Measurements from ENCODE around the gene CCND2.
"Not testable (repeated sequence)": the region's sequence is repeated elsewhere in the genome, so short reads cannot be mapped to it uniquely, and the experiment has no call there.

The CCND2 gene

DNA sequence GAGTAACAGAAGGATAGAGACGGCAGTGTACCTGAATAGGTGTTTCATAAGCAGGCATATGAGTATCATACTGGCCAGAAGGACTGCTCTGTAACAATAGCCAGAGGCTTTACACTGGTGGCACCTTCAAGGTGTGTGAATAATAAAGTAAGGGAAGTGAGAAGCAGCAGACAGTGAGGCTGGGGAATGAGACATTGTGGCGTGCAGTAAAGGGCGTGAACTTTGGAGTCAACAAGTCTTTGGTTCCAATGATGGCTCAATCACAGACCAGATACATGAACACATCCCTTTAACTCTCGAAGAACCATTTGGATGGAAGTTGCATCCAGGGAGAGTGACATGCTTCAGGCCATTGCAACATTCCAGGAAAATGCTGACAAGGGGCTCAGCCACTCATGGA is 32.0 kb upstream of the CCND2 start:
- Histone ChIP-seq H3K4me3 (ENCODE audit: low read depth, low read length) (no peak overlapping the region), H3K36me3 (ENCODE audit: insufficient read depth, low read length) (no peaks in the 10 kb centered on the region), H3K27me3 (ENCODE audit: insufficient read depth, low read length) (peaks cover 21% of the 10 kb centered on the region; the same call in 1 of the 2 replicates), H3K79me2 (ENCODE audit: control insufficient read depth, insufficient read depth, low read length, unreplicated experiment) (no peaks in the 10 kb centered on the region), H3K4me1 (ENCODE audit: control insufficient read depth, insufficient read depth, low read length, unreplicated experiment) (no peaks in the 10 kb centered on the region), H2AFZ (ENCODE audit: low read length, unreplicated experiment) (no peak overlapping the region), H3K27ac (ENCODE audit: low read depth, low read length) (no peak overlapping the region)

DNA sequence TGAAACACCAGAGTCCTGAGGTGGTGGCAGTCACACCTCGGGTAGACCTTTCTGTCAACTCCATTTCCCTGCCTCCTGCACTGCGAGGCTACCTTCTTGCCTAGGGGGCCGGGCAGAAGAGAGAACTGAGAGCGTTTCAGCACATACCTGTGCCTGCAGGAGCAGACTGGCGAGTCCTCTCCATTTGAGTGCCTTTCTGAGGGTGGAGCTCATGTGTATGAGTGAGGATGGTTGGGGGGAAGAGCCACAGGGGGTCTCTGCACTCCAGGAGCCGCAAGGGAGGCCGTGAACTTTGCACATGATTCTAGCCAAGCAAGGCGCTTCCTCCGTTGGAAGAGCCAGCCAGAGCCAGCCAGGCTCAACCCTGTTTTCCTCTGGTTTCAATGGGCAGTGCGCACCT is 31.0 kb upstream of the CCND2 start:
- H3K27me3 ChIP-seq (ENCODE audit: insufficient read depth, low read length): peaks cover 14% of the 10 kb centered on the region; the same call in 1 of the 2 replicates
- no peaks in the 10 kb centered on the region for H3K79me2 ChIP-seq (ENCODE audit: control insufficient read depth, insufficient read depth, low read length, unreplicated experiment)
- no peaks in the 10 kb centered on the region for H3K36me3 ChIP-seq (ENCODE audit: insufficient read depth, low read length)
- H3K4me1 ChIP-seq (ENCODE audit: control insufficient read depth, insufficient read depth, low read length, unreplicated experiment): no peaks in the 10 kb centered on the region
- no peak overlapping the region for H2AFZ ChIP-seq (ENCODE audit: low read length, unreplicated experiment)
- no peak overlapping the region for H3K4me3 ChIP-seq (ENCODE audit: low read depth, low read length)
- no peak overlapping the region for H3K27ac ChIP-seq (ENCODE audit: low read depth, low read length)

DNA sequence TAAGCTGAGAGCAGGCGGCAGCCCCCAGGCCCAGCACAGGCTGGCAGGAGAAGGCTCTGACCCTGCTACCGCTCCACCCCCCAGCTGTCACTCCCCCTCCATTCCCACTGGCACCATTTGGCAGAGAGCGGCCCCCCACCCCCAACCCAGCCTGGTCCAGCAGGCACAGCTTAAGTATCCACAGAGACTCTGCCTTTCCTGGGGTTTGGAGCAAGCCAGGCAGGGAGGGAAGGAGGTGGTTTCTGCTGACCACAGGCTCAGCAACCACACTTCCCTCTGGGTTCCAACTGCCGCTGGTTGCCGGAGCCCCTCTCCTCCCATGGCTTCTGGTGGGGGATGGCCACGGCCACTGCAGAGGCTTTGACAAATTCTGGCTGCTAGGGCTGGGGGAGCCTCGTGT is 30.5 kb upstream of the CCND2 start:
- Histone ChIP-seq H3K27ac (ENCODE audit: low read depth, low read length) (no peak overlapping the region), H3K79me2 (ENCODE audit: control insufficient read depth, insufficient read depth, low read length, unreplicated experiment) (no peaks in the 10 kb centered on the region), H3K4me1 (ENCODE audit: control insufficient read depth, insufficient read depth, low read length, unreplicated experiment) (no peaks in the 10 kb centered on the region), H3K36me3 (ENCODE audit: insufficient read depth, low read length) (no peaks in the 10 kb centered on the region), H3K27me3 (ENCODE audit: insufficient read depth, low read length) (peaks cover 14% of the 10 kb centered on the region; the same call in 1 of the 2 replicates), H2AFZ (ENCODE audit: low read length, unreplicated experiment) (no peak overlapping the region), H3K4me3 (ENCODE audit: low read depth, low read length) (no peak overlapping the region)

DNA sequence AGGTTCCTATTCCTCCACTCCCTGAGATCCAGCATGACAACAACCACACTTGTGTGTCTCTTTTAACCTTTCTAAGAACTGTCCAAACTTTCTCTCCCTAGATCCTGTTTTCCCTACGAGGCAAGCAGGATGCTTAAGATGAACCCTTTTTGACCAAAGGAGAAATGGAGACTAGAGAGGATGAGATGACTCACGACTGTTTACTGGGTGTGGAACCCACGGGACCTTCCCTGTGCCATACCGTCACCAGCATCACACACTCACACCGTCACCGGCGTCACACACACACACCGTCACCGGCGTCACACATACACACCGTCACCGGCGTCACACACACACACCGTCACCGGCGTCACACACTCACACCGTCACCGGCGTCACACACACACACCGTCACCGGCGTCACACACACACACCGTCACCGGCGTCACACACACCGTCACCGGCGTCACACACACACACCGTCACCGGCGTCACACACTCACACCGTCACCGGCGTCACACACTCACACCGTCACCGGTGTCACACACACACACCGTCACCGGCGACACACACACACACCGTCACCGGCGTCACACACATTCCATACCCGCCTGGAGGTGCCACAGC is 30.0 kb upstream of the CCND2 start:
- H3K36me3 ChIP-seq (ENCODE audit: insufficient read depth, low read length); H2AFZ ChIP-seq (ENCODE audit: low read length, unreplicated experiment); H3K4me3 ChIP-seq (ENCODE audit: low read depth, low read length); H3K27ac ChIP-seq (ENCODE audit: low read depth, low read length); H3K79me2 ChIP-seq (ENCODE audit: control insufficient read depth, insufficient read depth, low read length, unreplicated experiment); H3K4me1 ChIP-seq (ENCODE audit: control insufficient read depth, insufficient read depth, low read length, unreplicated experiment): not testable (repeated sequence)
- H3K27me3 ChIP-seq (ENCODE audit: insufficient read depth, low read length): peaks cover 14% of the 10 kb centered on the region; the same call in 1 of the 2 replicates

DNA sequence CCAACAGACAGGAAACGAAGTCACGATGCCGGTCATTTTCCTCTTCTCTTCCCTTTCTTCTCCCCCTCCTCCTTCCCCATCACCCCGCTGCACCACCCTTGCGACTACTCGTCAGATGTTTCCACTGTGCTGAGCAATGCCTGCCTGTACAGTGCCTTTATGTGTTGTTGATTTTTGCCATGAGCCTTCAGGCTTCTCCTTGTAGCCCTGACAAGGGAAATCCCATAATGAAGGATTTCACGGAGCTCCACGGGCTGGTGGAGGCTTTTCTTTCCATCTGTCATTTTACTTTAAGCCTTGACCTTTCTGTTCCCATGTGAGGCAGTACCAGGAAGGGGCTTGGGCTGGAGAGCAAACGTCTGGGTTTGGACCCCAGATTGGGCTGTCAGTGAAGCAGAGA is 28.7 kb upstream of the CCND2 start:
- Histone ChIP-seq H3K36me3 (ENCODE audit: insufficient read depth, low read length) (no peaks in the 10 kb centered on the region), H2AFZ (ENCODE audit: low read length, unreplicated experiment) (no peak overlapping the region), H3K4me1 (ENCODE audit: control insufficient read depth, insufficient read depth, low read length, unreplicated experiment) (no peaks in the 10 kb centered on the region), H3K4me3 (ENCODE audit: low read depth, low read length) (no peak overlapping the region), H3K27ac (ENCODE audit: low read depth, low read length) (no peak overlapping the region), H3K27me3 (ENCODE audit: insufficient read depth, low read length) (peaks cover 5% of the 10 kb centered on the region; the same call in 1 of the 2 replicates), H3K79me2 (ENCODE audit: control insufficient read depth, insufficient read depth, low read length, unreplicated experiment) (no peaks in the 10 kb centered on the region)

DNA sequence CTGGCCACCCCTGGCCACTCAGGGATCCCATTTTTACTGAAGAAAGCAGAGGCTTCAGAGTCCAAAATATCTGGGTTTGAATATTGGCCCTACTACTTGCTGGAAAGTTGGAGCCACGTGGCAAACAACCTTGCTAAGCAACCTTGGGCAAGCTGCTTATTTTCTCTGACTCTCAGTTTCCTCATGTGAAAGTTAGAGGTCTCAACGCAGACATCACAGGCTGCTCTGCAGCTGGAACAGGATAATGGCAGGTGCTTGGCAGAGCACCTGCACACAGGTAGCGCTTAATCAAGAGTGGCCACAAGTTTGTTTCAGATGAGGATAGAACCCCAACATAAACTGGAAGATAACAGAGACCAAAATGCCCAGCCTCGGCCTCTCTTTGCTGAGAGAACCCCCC is 28.1 kb upstream of the CCND2 start:
- Histone ChIP-seq H3K27ac (ENCODE audit: low read depth, low read length) (no peak overlapping the region), H3K4me3 (ENCODE audit: low read depth, low read length) (no peak overlapping the region)

DNA sequence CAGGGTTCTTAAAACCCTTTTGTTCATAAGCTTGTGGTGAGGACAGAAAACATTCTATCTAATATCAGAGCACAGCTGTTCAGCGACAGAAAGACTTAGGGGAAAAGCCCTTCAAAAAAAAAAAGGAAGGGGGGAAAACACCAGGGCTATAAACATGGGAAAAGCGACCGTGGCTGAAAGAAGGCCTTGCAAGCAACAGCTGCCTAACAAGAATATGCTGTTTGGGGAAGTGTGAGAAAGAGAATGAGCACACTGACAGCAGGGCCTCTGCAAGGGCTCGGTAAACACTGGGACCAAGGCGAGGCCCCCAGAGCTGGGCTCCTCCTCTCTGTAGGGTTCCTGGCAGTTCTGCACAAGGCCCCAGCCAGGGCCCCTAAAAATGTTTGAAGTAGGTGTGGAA is 27.4 kb upstream of the CCND2 start:
- Histone ChIP-seq H3K27ac (ENCODE audit: low read depth, low read length) (no peak overlapping the region), H3K27me3 (ENCODE audit: insufficient read depth, low read length) (peaks cover 9% of the 10 kb centered on the region; the same call in 1 of the 2 replicates), H3K36me3 (ENCODE audit: insufficient read depth, low read length) (no peaks in the 10 kb centered on the region), H3K4me1 (ENCODE audit: control insufficient read depth, insufficient read depth, low read length, unreplicated experiment) (no peaks in the 10 kb centered on the region), H2AFZ (ENCODE audit: low read length, unreplicated experiment) (no peak overlapping the region), H3K4me3 (ENCODE audit: low read depth, low read length) (no peak overlapping the region), H3K79me2 (ENCODE audit: control insufficient read depth, insufficient read depth, low read length, unreplicated experiment) (no peaks in the 10 kb centered on the region)

More for the DNA sequence above, 28.1 kb upstream of the CCND2 start:
- H3K36me3 ChIP-seq (ENCODE audit: insufficient read depth, low read length): no peaks in the 10 kb centered on the region
- H2AFZ ChIP-seq (ENCODE audit: low read length, unreplicated experiment): no peak overlapping the region
- H3K79me2 ChIP-seq (ENCODE audit: control insufficient read depth, insufficient read depth, low read length, unreplicated experiment): no peaks in the 10 kb centered on the region
- no peaks in the 10 kb centered on the region for H3K4me1 ChIP-seq (ENCODE audit: control insufficient read depth, insufficient read depth, low read length, unreplicated experiment)
- H3K27me3 ChIP-seq (ENCODE audit: insufficient read depth, low read length): peaks cover 9% of the 10 kb centered on the region; the same call in 1 of the 2 replicates

DNA sequence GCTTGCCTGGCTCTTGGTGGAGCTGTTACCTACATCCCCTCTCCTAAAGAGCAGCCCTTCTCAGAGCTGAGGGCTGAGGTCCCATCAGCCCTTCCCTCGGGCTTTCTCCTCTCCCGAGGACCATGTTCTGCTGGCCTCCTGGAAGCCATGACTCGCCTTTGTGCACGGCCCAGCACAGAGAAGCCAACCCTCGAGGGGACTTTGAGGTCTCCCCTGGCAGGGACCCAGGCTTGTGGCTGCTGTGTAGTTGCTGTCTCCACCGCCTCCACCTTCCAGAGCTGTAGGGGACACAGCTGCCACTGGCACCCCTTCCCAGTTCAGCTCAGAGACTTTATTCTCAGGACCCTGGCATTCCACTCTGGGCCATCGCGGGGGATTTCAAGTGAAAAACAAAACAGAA is 22.9 kb upstream of the CCND2 start:
- peaks cover 19% of the 10 kb centered on the region; the same call in 1 of the 2 replicates for H3K27me3 ChIP-seq (ENCODE audit: insufficient read depth, low read length)
- no peak overlapping the region for H2AFZ ChIP-seq (ENCODE audit: low read length, unreplicated experiment)
- H3K27ac ChIP-seq (ENCODE audit: low read depth, low read length): no peak overlapping the region

DNA sequence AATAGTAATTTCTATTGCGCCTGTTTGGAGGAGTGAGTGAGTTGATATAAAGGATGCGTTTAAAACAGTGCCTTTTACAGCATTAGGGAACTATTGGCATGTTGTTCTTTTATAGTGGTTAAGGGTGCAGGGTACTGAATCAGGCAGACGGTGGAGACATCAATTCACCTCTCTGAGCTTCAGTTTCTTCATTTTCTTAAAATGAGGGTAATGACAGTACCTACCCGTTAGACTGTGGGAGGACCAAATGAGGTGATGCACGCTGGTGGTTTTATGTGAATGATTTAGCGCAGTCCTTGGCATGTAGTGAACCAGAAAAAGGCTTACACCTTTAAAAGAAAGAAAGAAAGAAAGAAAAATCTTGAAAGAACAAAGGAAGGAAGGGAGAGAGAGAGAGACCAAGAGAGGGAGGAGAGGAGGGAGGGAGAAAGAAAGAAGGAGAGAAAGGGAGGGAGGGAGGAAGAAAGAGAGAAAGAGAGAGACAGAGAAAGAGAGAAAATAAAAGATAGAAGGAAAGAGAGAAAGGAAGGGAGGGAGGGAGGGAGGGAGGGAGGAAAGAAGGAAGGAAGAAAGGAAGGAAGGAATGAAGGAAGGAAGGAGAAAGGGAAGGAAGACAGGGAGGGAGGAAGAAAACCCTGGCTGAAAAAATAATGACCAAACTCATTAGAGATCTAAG is 22.2 kb upstream of the CCND2 start:
- Histone ChIP-seq H3K27me3 (ENCODE audit: insufficient read depth, low read length) (peaks cover 19% of the 10 kb centered on the region; the same call in 1 of the 2 replicates), H2AFZ (ENCODE audit: low read length, unreplicated experiment) (no peak overlapping the region), H3K4me1 (ENCODE audit: control insufficient read depth, insufficient read depth, low read length, unreplicated experiment) (no peaks in the 10 kb centered on the region), H3K27ac (ENCODE audit: low read depth, low read length) (no peak overlapping the region), H3K36me3 (ENCODE audit: insufficient read depth, low read length) (no peaks in the 10 kb centered on the region), H3K4me3 (ENCODE audit: low read depth, low read length) (no peak overlapping the region), H3K79me2 (ENCODE audit: control insufficient read depth, insufficient read depth, low read length, unreplicated experiment) (no peaks in the 10 kb centered on the region)

More for the DNA sequence above, 22.9 kb upstream of the CCND2 start:
- Histone ChIP-seq H3K79me2 (ENCODE audit: control insufficient read depth, insufficient read depth, low read length, unreplicated experiment) (no peaks in the 10 kb centered on the region), H3K36me3 (ENCODE audit: insufficient read depth, low read length) (no peaks in the 10 kb centered on the region), H3K4me1 (ENCODE audit: control insufficient read depth, insufficient read depth, low read length, unreplicated experiment) (no peaks in the 10 kb centered on the region), H3K4me3 (ENCODE audit: low read depth, low read length) (no peak overlapping the region)

DNA sequence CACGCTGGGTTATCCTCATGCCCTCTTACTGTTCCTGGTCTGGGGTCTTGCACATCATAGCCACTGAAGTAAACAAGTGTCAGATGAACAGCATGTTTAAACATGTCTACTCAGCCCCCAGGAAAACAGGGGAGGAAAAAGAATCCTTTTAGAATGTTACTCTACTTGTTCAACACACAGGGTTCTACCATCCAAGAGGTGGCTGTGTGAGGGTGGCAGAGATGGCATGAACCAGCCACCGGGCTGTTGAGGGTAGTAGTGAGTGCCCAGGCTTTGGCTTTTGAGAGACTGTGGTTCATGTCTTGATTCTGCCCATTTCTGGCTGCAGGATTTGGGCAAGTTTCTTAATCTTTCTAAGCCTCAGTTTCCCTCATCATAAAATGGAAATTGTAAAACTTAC is 21.6 kb upstream of the CCND2 start:
- no peaks in the 10 kb centered on the region for H3K4me1 ChIP-seq (ENCODE audit: control insufficient read depth, insufficient read depth, low read length, unreplicated experiment)
- H2AFZ ChIP-seq (ENCODE audit: low read length, unreplicated experiment): no peak overlapping the region
- peaks cover 19% of the 10 kb centered on the region; the same call in 1 of the 2 replicates for H3K27me3 ChIP-seq (ENCODE audit: insufficient read depth, low read length)
- no peak overlapping the region for H3K27ac ChIP-seq (ENCODE audit: low read depth, low read length)
- H3K36me3 ChIP-seq (ENCODE audit: insufficient read depth, low read length): no peaks in the 10 kb centered on the region
- no peaks in the 10 kb centered on the region for H3K79me2 ChIP-seq (ENCODE audit: control insufficient read depth, insufficient read depth, low read length, unreplicated experiment)
- H3K4me3 ChIP-seq (ENCODE audit: low read depth, low read length): no peak overlapping the region

DNA sequence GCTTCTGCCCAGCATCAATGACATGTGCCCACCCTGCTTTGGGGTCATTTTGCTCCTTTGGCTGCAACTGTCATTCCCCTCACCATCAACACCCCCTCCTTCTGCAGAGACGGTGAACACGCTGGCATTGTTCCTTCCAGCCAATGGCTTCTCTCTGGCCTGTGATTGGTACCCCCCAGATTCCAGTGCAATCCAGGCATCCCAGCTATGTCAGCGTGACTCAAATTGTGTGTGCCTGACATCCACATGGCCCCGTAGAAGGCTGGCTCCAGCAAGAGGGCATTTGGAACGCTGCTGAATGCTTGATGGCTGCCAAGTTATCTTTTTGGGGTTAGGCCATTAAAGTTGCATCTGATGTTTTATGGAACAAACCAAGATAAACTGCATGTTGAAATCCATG is 21.0 kb upstream of the CCND2 start:
- H3K36me3 ChIP-seq (ENCODE audit: insufficient read depth, low read length): no peaks in the 10 kb centered on the region
- H3K27ac ChIP-seq (ENCODE audit: low read depth, low read length): no peak overlapping the region
- no peak overlapping the region for H2AFZ ChIP-seq (ENCODE audit: low read length, unreplicated experiment)
- no peaks in the 10 kb centered on the region for H3K4me1 ChIP-seq (ENCODE audit: control insufficient read depth, insufficient read depth, low read length, unreplicated experiment)
- no peak overlapping the region for H3K4me3 ChIP-seq (ENCODE audit: low read depth, low read length)
- no peaks in the 10 kb centered on the region for H3K79me2 ChIP-seq (ENCODE audit: control insufficient read depth, insufficient read depth, low read length, unreplicated experiment)
- peaks cover 19% of the 10 kb centered on the region; the same call in 1 of the 2 replicates for H3K27me3 ChIP-seq (ENCODE audit: insufficient read depth, low read length)
